Mammary epithelial cell (primary cell): ENCODE results near the gene MBLAC1.

Experiments used
- EZH2 ChIP-seq: IDR thresholded peaks from 2 replicates; pipeline ENCODE4 v1.6.1; 2012; ENCODE audit warnings: low read length, inconsistent platforms, borderline replicate concordance
- TF ChIP-seq, protein P1 (sequence below), 2 donors: IDR thresholded peaks in 1 of 2; conservative IDR thresholded peaks in 1 of 2; 2 replicates each; pipeline ENCODE4 v1.5.1; 2011 to 2012; ENCODE audit warnings: inconsistent platforms in 2 of 2, low read length in 2 of 2, mild to moderate bottlenecking in 2 of 2, control low read depth in 1 of 2, low read depth in 1 of 2; ENCODE audit not compliant: insufficient read depth in 1 of 2; ENCODE audit errors: extremely low read depth in 1 of 2

DNA sequence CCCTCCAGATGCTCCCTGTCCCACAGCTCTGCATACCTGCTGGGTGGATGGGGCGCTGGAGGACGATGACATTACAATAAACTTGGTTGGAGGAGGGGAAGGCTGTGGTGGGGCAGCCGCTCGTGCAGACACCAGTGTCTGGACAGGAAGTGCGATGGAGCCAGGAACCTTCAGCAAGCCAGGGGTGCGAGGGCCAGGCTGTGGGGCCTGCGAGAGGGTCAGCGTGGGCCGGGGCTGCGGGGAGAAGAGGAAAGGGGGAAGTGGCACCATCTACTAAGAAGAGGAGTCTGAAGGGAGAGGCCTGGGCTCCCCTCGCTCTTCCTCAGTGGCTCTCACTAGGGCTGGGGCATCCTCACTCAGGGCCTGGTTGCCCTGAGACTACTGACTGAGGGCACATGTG is 18.9 kb upstream of the MBLAC1 start:
- TF ChIP-seq, protein P1, sequence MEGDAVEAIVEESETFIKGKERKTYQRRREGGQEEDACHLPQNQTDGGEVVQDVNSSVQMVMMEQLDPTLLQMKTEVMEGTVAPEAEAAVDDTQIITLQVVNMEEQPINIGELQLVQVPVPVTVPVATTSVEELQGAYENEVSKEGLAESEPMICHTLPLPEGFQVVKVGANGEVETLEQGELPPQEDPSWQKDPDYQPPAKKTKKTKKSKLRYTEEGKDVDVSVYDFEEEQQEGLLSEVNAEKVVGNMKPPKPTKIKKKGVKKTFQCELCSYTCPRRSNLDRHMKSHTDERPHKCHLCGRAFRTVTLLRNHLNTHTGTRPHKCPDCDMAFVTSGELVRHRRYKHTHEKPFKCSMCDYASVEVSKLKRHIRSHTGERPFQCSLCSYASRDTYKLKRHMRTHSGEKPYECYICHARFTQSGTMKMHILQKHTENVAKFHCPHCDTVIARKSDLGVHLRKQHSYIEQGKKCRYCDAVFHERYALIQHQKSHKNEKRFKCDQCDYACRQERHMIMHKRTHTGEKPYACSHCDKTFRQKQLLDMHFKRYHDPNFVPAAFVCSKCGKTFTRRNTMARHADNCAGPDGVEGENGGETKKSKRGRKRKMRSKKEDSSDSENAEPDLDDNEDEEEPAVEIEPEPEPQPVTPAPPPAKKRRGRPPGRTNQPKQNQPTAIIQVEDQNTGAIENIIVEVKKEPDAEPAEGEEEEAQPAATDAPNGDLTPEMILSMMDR (conservative IDR thresholded peaks at IDR 0.05 in 1 of 2, IDR thresholded peaks at IDR 0.05 in 1 of 2; ENCODE audit: extremely low read depth in 1 of 2, insufficient read depth in 1 of 2, low read depth in 1 of 2, low read length in 2 of 2): no peak
- TF ChIP-seq EZH2: no peak
